GM13976 (cell line): ENCODE results near the gene WDR45B.

Experiments
- DNase-seq: peaks from one replicate; pipeline ENCODE4 v3.0.0; 2012; ENCODE audit warnings: low spot score
- CTCF ChIP-seq: IDR thresholded peaks from 2 replicates; pipeline ENCODE4 v1.5.1; 2012; ENCODE audit warnings: borderline replicate concordance, mild to moderate bottlenecking; ENCODE audit not compliant: insufficient read depth; ENCODE audit errors: extremely low read depth, missing control alignments, control extremely low read depth
- in situ Hi-C: fragments of 300-500 bp; cut with MboI; formaldehyde crosslinking; loops from one replicate; pipeline ENCODE4 v1.12.0; 2022; ENCODE audit warnings: low sequenced_read_pairs, mixed read lengths, inconsistent platforms; ENCODE audit not compliant: unreplicated experiment

The WDR45B gene

GRCh38 chr17:82619641-82620040 is 28.6 kb downstream of the WDR45B start:
- no peak for DNase-seq
- no peak for TF ChIP-seq CTCF
- in situ Hi-C loops: no loop called here

- in situ Hi-C loops: no loop called here
- no peak for DNase-seq
- TF ChIP-seq CTCF: no peak
Observed at GRCh38 chr17:82619211-82619610, 29.0 kb downstream of the WDR45B start.

- in situ Hi-C loops: no loop called here
- no peak for TF ChIP-seq CTCF
- no peak for DNase-seq
Observed at GRCh38 chr17:82616021-82616711, 32.1 kb downstream of the WDR45B start.

GRCh38 chr17:82615084-82616020 is 32.9 kb downstream of the WDR45B start:
- no peak for TF ChIP-seq CTCF
- in situ Hi-C loops: no loop called here

GRCh38 chr17:82614095-82614631 is 34.1 kb downstream of the WDR45B start:
- in situ Hi-C loops: no loop called here
- no peak for DNase-seq
- no peak for TF ChIP-seq CTCF

More at GRCh38 chr17:82615084-82616020, 32.9 kb downstream of the WDR45B start:
- DNase-seq: no peak

GRCh38 chr17:82613283-82614094 is 34.8 kb downstream of the WDR45B start:
- in situ Hi-C loops: no loop called here
- TF ChIP-seq CTCF: no peak
- DNase-seq: no peak
